HG03095 (cell line): Measurements from ENCODE around the gene PRSS2.

Source experiments
- ATAC-seq: cut with Tn5 transposase; IDR thresholded peaks from one replicate; pipeline ENCODE4 v1.9.1; 2021; ENCODE audit warnings: moderate library complexity; ENCODE audit not compliant: unreplicated experiment

PRSS2 gene

DNA sequence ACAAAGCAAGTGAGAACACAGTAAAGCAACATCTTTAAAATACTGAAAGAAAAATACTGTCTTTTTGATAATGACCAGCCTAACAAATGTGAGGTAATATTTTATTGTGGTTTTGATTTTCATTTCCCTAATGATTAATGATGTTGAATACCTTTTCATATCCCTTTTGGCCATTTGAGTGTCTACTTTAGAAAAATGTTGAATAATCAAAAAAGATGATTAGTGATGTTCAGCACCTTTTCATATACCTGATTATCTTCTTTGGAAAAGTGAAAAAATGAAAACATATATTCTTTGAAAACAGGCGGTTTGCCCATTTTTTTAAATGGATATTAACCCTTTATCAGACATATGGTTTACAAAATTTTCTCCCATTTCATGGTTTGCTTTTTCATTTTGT lies 51.9 kb downstream of the PRSS2 start:
- ATAC-seq: no peak
